Astrocyte of the spinal cord (primary cell): ENCODE results near the gene BMAL2.

Source experiments
- DNase-seq: peaks from one replicate; pipeline ENCODE4 v3.0.0; 2011; ENCODE audit warnings: low read depth, low spot score
- H3K4me3 ChIP-seq: 2 replicates; pipeline ENCODE4 v1.5.1; 2011; ENCODE audit warnings: low read depth, mild to moderate bottlenecking, low read length, moderate library complexity
- in situ Hi-C: cut with HindIII; loops from 2 replicates; pipeline ENCODE4 v1.10.0; 2017; ENCODE audit warnings: low sequenced_read_pairs
- TF ChIP-seq, protein P1 (sequence below): IDR thresholded peaks from 2 replicates; pipeline ENCODE4 v1.5.1; 2012; ENCODE audit warnings: low read depth, mild to moderate bottlenecking, low read length, inconsistent platforms

Gene BMAL2, protein sequence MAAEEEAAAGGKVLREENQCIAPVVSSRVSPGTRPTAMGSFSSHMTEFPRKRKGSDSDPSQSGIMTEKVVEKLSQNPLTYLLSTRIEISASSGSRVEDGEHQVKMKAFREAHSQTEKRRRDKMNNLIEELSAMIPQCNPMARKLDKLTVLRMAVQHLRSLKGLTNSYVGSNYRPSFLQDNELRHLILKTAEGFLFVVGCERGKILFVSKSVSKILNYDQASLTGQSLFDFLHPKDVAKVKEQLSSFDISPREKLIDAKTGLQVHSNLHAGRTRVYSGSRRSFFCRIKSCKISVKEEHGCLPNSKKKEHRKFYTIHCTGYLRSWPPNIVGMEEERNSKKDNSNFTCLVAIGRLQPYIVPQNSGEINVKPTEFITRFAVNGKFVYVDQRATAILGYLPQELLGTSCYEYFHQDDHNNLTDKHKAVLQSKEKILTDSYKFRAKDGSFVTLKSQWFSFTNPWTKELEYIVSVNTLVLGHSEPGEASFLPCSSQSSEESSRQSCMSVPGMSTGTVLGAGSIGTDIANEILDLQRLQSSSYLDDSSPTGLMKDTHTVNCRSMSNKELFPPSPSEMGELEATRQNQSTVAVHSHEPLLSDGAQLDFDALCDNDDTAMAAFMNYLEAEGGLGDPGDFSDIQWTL

DNA sequence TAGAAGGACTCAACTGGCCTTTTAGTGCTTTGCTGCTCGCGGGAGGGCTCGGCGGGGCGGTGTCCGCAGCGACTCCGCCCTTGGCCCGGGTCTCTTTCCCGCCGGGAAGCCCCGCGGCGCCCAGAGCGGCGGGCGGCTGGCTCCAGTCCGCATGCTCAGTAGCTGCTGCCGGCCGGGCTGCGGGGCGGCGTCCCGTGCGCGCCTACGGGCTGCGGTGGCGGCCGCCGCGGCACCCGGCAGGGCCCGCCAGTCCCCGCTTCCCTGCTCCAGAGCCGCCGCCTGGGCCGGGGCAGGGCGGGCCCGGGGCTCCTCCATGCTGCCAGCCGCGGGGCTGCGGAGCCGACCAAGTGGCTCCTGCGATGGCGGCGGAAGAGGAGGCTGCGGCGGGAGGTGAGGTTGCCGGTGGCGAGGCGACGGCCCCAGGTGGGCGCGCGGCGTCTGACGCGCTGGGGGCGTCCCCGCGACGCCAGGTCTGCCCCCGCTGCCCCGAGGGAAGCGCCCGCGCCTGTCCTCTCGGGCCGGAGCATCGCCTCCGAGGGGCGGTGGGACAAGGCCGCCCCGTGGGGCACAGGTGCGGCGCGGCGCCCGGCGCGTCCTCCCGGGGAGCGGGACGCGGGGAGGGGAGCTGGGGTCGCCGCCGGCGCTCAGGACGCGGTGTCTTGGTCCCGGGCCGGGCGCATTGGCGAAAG, at the start of gene BMAL2:
TSS of gene BMAL2 (plus strand) at position 123 of the 689 bp plus-strand sequence. CDS start at position 360, 237 bp downstream.
- TF ChIP-seq, protein P1, sequence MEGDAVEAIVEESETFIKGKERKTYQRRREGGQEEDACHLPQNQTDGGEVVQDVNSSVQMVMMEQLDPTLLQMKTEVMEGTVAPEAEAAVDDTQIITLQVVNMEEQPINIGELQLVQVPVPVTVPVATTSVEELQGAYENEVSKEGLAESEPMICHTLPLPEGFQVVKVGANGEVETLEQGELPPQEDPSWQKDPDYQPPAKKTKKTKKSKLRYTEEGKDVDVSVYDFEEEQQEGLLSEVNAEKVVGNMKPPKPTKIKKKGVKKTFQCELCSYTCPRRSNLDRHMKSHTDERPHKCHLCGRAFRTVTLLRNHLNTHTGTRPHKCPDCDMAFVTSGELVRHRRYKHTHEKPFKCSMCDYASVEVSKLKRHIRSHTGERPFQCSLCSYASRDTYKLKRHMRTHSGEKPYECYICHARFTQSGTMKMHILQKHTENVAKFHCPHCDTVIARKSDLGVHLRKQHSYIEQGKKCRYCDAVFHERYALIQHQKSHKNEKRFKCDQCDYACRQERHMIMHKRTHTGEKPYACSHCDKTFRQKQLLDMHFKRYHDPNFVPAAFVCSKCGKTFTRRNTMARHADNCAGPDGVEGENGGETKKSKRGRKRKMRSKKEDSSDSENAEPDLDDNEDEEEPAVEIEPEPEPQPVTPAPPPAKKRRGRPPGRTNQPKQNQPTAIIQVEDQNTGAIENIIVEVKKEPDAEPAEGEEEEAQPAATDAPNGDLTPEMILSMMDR: no peak
- H3K4me3 ChIP-seq: peak within 1 kb of the TSS; percentile 66
- in situ Hi-C loops: no loop called here
- peak; percentile 65 for DNase-seq

DNA sequence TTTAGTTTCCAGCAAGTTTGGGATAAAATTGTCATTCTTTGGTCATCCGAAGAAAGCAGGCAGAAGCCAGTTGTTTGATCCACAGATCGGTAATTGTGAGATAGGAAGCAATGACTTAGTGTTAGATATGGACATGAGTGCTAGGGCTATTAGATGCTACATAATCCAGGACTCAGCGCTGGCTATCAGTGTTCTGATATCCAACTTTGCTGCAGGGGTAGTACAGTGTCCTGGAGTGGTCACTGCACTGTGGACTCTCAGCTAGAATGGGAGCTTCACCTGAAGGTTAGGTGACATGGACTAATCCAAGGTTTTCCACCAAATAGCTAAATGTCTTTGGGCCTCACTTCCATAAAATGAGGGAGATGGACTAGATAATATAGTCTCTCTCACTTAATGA, 48.6 kb upstream of the BMAL2 start:
- no peak for DNase-seq
- in situ Hi-C loops: no loop called here
- TF ChIP-seq, protein P1: no peak
- H3K4me3 ChIP-seq: no peak overlapping the region

DNA sequence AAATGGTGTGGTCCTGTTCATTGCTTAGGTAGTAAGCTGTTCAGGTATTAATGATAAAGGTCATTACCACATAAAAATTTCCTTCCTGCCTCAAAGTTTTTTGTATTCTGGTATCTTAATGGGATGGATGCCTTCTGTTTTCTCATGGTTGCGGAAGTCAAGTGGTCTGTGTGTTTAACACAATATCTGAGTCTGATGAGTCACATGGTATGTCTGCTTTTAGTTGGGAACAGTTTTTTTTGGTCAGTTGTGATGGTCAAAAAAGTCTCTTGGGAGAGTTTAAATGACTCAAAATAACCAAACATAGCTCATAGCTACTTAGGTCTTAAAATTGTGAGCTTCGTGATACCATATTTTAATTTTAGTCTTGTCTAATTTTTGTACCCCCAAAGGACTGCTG, 47.9 kb upstream of the BMAL2 start:
- DNase-seq: peak; percentile 85
- in situ Hi-C loops: no loop called here
- no peak overlapping the region for H3K4me3 ChIP-seq
- TF ChIP-seq, protein P1: no peak

DNA sequence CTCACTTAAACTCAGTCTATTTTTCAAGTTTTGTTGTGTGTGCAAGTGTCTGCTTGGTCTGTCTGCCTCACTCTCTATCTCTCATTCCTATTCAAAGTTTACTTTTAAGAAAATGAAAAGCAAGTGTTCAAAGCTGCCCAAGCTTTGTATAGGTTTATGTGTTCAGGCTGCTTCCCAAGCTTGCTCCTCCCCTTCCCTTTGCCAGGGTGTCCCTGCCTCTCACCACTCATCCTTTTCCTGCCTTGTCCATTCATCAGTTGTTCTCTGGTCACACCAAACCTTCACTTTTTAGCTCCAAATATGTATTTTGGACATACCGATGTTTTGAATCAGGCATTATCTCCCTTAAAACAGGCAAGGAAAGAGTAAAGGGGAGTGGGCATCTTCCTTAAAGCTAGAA, 47.2 kb upstream of the BMAL2 start:
- TF ChIP-seq, protein P1: no peak
- in situ Hi-C loops: no loop called here
- no peak overlapping the region for H3K4me3 ChIP-seq
- peak; percentile 35 for DNase-seq

DNA sequence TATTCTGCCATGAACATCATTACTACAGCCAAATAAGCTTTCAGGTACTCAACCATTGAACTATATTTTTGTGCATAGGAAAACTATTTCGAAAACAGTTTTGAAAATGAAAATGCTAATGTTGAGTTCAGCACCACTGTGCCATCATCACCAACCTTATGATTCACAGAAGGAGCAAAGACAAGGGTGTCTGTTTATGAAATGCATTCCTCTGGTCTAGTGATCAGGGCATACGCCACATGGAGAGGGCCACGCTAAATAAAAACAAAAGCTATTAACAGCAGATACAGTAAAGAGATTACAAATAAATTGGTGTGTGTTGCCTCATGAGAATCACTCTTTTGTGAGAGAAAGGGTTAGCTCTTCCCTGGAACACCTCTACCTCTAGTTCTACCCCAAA, 43.2 kb upstream of the BMAL2 start:
- TF ChIP-seq, protein P1: no peak
- in situ Hi-C loops: no loop called here
- DNase-seq: no peak
- H3K4me3 ChIP-seq: no peak overlapping the region

DNA sequence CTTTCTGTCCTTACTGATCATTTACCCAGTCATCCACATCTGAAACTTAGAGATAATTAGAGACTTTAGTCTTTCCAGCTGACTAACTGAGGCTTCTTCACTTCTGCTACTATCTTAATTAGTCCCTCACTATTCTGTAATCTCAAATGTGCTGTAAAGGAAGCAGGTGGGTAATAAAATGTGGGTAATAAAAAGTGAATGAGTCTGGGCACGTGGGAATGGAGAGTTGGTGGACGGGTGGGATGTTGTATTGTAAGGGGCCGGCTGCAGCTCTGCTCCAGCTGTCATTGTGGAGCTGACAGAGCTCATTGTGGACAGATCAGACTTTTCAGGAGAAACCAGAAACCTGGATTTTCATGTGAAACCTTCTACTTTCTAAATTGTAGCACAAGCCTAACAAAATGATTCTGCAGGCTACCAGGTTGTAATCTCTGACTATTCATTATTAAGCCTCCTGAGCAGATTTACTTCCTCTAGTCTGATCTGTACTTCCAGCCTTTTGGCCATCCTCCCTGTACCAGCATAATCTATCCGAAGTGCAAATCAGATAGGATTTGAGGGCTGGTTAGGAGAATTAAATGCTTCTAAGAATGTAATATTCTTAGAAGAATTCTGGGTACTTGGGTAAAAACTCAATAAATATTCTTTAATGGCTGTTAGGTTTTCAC, 42.0 kb upstream of the BMAL2 start:
- in situ Hi-C loops: no loop called here
- DNase-seq: no peak
- TF ChIP-seq, protein P1: no peak
- H3K4me3 ChIP-seq: no peak overlapping the region
